MM.1S (cell line): ENCODE data around the gene HKDC1.

Source experiments
- EZH2 ChIP-seq: fragments of 300-600 bp; sonication (generic); optimal IDR thresholded peaks from 2 replicates; pipeline ENCODE3; 2017; ENCODE audit warnings: low read depth, mild to moderate bottlenecking, antibody characterized with exemption, low read length, mixed read lengths
- EZH2phosphoT487 ChIP-seq: fragments of 300-600 bp; sonication (generic); IDR thresholded peaks from 2 replicates; pipeline ENCODE4 v1.6.1; 2018; ENCODE audit warnings: antibody characterized with exemption, low read length
- TF ChIP-seq, protein P1 (sequence below): fragments of 300-600 bp; sonication (generic); IDR thresholded peaks from 2 replicates; pipeline ENCODE4 v1.5.1; 2016; ENCODE audit warnings: antibody characterized with exemption, low read length, mixed read lengths

DNA sequence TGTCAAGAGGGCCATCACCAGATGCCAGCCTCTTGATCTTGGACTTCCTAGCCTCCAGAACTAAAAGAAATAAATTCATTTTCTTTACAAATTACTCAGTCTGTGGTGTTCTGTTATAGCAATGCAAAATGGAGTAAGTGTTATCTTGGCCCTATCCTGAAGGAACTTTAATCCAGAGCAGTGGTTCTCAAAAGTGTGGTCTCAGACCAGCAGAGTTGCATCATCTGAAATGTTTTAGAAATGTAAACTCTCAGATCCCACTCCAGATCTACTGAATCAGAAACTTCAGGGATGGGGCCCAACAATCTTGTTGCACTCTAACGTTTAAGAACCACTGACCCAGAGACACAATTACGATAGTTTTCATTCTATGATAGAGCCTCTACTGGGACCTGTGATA lies 43.3 kb upstream of the HKDC1 start:
- TF ChIP-seq, protein P1, sequence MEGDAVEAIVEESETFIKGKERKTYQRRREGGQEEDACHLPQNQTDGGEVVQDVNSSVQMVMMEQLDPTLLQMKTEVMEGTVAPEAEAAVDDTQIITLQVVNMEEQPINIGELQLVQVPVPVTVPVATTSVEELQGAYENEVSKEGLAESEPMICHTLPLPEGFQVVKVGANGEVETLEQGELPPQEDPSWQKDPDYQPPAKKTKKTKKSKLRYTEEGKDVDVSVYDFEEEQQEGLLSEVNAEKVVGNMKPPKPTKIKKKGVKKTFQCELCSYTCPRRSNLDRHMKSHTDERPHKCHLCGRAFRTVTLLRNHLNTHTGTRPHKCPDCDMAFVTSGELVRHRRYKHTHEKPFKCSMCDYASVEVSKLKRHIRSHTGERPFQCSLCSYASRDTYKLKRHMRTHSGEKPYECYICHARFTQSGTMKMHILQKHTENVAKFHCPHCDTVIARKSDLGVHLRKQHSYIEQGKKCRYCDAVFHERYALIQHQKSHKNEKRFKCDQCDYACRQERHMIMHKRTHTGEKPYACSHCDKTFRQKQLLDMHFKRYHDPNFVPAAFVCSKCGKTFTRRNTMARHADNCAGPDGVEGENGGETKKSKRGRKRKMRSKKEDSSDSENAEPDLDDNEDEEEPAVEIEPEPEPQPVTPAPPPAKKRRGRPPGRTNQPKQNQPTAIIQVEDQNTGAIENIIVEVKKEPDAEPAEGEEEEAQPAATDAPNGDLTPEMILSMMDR: no peak
- TF ChIP-seq EZH2 (no peak), EZH2phosphoT487 (no peak)
